GM19043 (cell line): ENCODE measurements around the gene ACTG2.
A peak's percentile ranks its signal among the peaks of the same experiment; 100 is the strongest.

ENCODE experiments used
- ATAC-seq: cut with Tn5 transposase; IDR thresholded peaks from one replicate; pipeline ENCODE4 v1.9.1; 2021; ENCODE audit warnings: low read depth; ENCODE audit not compliant: unreplicated experiment

The ACTG2 gene

DNA sequence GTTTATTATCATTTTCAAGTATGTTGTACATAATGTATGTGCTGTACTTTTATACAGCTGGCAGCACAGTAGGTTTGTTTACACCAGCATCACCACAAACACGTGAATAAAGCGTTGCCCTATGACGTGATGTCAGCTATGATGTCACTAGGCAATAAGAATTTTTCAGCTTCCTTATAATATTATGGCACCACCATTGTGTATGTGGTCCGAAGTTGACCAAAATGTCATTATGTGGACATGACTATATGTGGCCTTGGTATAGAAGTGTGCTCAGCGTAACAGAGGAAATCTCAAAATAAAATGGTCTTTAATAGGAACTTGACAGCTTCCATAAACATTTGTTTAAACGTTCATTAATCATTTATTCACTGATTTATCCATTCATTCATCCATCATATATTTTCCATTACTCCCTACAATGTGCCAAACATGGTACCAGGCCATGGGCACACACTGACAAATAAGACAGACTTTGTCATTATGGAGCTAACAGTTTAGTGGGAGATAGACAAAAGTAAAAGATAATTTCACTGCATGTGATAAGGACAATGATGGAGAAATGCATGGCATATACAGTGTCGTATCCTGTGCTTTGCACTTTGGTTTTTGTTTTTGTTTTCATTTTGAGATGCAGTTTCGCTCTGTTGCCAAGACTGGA lies 18.9 kb downstream of the ACTG2 start:
- ATAC-seq = no peak

DNA sequence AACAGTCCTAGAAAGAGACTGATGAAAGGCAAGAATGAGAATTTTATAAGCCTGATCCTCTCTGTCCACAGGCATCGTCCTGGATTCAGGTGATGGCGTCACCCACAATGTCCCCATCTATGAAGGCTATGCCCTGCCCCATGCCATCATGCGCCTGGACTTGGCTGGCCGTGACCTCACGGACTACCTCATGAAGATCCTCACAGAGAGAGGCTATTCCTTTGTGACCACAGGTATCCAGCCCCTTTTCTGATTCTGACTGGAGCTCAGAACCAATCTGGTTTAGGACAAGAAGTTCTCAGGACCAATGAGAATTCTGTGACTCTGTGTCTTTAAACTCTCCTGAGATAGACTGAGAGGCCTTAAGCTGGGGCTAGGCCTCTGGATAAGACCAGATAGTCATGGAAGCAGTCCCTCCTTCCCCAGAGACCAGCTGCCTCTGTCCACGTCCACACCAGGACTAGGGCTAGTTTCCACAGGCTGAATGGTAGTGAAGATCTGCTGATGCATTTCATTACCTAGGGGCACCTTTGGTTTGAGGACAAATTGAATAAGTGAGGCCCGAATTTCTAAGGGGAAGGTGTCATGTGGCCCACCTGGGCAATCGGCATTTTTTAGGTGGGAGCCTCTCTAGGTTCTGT lies 20.7 kb downstream of the ACTG2 start:
- ATAC-seq = no peak

DNA sequence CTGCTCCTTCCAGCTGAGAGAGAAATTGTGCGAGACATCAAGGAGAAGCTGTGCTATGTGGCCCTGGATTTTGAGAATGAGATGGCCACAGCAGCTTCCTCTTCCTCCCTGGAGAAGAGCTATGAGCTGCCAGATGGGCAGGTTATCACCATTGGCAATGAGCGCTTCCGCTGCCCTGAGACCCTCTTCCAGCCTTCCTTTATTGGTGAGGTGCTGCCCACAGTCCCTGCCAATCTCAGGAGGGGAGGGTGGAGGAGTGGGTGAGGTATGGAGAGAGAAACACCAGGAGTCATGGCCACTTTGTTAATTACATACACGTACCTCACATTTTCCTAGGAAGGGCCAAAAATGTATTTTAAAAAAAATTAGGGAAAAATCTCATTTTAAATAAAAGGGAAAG lies 21.9 kb downstream of the ACTG2 start:
- ATAC-seq = no peak

DNA sequence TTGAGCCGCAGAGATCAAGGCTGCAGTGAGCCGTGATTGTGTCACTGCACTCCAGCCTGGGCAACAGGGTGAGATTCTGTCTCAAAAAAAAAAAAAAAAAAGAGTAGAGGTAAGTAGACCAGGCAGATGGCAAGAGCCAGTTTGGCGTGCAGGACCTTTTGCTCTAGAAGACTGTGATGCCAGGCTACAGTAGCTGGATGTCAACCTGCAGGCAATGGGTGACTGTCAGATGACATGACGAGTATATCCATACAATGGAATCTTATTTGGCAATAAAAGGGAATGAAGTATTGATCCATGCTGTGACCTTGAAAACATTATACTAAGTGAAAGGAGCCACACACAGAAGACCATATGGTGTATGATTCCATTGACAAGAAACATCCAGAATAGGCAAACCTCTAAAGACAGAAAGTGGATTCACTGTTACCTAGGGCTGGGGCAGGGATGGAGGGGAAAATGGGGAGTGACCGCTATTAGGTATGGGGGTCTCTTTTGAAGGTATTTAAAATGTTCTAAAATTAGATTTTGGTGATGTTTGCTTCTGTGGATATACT lies 22.7 kb downstream of the ACTG2 start:
- no peak for ATAC-seq

DNA sequence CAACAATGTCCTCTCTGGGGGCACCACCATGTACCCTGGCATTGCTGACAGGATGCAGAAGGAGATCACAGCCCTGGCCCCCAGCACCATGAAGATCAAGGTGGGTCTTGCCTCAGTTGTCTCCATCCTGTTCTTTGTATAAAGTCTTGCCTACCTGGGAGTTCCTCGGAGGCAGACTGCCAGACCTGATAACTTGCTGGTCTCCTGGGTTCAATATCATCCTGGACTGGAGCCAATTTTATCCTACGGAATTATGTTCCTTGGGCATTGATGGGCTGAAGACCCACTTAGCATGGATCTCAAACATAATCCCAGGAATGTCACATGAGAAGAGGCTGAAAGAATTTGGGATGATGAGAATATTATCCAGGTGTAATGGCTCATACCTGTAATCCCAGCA lies 23.9 kb downstream of the ACTG2 start:
- ATAC-seq = no peak

DNA sequence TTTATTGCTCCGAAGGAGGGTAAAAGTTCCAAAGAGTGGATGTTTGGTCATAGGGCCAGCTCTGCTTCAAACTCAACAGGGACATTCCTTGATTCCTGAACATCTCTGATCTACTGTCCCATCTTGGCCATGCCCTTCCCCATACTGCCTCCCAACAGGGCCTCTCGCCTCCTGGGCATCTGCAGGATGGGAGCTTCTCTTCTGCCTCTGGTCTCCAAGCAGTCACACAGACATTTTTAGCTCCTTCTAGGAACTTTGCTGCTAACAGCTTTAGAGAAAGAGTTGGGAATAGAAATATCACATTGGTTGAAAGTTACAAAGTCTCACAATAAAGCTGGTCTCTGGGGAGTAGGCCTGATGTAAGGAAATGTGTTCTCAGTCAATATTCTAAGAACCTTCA lies 24.5 kb downstream of the ACTG2 start:
- ATAC-seq = no peak

DNA sequence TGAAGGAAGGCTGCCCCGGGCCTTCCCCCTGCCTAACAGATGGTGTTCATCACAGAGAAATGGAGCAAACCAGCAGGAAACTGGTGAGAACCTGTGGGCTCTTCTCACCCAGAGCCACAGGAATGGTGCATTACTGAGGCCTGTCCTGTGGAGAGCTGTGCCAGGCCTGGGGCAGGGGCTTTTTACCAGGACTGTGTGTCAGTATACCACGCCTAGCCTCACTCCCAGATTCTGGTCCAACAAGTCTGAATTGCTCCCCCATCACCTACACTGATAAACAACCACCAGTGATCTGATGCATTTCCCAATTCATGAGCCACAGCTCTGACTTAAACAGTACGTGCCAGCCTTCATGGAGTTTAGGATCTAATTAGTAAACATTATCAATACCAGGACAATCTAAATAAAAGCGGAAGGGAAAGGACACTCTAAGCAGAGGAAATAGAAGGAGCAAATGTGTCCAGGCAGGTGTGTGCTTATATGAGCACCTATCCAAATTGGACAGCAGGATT lies 24.9 kb downstream of the ACTG2 start:
- no peak for ATAC-seq

DNA sequence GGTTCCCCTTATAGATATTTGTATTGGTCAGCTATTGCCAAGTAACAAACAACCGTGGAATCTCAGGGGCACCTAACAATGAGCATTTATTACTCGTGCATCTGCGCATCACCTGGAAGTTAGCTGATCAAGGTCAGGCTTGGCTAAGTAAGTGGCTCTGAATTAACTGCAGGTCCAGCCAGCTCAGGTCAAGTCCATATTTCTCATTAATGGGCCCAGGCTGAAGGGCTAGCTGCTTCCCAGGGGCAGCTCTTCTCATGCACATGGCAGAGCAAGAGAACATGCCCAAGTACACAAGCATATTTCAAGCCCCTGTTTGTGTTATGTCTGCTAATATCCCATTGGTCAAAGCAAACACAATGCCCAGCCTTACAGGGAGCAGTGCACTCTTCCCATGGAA lies 26.0 kb downstream of the ACTG2 start:
- no peak for ATAC-seq

DNA sequence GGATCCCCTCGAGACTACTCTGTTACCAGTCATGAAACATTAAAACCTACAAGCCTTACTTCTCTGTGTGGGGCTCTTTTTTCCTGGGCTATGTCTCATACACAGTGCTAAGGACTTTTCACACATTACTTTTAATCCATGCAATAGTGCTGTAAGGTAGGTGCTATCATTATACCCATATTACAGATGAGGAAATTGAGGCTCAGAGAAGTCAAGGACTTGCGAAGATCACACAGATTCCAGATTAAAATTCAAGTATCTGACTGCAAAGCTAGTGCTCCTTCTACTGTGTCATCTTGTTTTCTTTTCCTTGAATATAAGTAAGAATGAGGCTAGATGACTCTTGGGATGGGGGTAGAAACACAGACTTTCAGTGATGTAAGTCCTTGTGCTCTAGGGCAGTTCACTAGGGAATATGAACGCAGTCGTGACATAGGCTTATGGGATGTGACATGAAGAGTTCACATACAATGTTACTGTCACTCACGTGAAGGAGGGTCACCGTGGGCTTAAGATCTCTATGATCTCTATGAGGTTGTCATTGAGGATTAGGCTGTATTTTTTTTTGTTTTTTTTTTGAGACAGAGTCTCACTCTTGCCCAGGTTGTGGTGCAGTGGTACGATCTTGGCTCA lies 26.9 kb downstream of the ACTG2 start:
- ATAC-seq = no peak

DNA sequence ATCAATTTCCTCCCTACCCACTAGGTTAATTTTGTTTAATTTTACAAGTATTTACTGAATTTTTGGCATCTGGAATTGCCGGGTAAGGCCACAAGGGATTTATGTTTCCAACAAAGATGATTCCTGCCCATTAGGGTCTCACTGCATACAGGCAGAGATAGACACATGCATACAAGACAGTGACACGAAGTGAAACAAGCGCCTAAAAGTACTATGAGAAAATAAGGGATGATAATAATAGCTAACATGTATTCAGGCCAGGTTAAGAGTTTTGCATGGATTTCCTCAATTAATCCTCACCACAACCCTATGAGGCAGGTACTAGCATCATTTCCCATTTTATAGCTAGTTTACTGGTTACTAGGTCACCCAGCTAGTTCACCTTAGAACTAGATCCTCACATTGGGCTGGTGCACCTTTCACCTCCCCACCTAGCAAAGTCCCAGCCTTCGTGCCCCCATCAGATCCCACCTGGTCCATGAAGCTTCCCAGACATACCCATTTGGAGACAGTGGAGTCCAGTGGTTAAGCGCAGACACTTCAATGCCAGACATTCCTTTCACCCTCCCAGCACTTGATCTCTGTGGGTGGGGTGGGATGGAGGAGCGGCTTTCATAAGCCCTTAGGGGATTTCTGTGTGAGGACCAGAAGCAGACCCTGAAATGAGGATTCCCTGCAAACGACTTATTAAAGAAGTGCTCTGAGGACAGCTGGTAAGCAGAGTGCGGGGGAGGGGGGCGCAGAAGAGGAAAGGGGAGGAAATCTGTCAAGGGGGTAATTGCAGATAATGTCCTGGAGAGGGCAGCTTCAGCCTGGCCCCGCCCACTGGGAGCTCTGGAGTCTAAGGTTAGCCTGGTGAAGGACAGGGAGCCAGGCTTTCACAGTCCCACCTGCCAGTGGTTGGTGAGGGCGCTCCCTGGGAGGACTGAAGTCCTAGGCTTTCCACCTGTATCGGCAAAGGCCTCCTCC lies 28.1 kb downstream of the ACTG2 start:
- ATAC-seq = no peak

DNA sequence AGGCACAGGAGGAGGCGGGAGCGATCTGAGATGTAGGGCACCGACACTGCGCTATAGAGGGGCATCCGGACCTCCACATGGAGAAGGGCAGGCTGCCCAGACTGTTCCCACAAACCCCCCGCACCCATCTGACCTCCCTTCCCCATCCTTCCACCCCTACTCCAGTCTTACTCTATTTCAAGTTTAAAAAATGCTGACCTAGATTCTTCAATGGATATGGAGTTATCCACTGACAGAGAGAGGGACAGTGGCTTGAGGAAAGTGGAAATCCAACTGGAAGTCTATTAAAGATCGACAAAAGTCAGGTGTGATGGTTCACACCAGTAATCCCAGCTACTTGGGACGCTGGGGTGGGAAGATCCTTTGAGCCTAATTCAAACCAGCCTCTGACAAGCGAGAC lies 28.8 kb downstream of the ACTG2 start:
- no peak for ATAC-seq

DNA sequence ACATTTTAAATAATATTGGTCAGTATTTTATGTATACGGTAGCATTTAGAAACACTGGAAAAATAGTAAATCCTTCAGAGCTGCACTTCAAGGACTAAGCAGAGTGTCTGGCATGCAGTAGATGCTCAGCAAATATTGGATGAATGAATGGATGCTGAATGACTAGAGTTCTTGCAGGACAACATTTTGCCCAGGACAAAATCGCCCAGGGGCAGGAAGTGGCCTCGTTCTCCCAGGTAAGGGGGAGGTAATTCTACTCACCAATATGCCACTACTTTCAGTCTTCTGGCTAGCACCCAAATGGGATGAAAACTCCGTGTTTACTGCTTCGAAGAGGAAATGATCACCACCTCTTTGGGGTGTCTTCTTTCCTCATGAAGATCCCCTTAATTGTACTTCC lies 29.9 kb downstream of the ACTG2 start:
- no peak for ATAC-seq

DNA sequence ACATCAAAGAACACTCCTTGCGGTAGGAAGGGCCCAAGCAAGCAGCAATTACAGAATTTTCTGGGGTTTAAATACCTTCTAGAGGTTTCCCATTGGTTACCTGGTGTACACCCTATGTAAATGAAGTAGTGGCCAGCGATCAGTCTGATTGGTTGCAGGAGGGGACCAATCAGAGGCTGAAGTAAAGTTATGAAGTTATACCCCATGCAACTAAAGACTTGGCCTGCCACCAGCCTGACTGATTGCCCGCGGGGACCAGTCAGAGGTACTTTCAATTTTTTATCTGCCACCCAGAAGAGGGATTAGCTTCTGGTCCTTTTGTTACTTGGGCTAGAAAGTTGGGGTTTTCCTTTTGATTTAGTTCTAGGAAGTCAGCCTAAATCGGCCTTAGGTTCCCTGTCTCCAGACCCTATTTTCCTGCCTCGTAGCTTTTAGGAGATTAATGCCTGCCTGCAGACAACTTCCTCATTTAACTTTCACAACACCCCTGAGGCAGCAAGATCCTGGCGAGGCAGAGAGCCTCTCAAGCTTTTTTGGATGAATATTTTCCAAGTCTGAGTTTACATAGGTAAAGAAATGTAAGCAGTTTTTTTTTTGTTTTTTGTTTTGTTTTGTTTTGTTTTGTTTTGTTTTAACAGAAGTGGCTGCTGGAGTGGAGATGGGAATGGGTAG lies 32.4 kb downstream of the ACTG2 start:
- no peak for ATAC-seq

DNA sequence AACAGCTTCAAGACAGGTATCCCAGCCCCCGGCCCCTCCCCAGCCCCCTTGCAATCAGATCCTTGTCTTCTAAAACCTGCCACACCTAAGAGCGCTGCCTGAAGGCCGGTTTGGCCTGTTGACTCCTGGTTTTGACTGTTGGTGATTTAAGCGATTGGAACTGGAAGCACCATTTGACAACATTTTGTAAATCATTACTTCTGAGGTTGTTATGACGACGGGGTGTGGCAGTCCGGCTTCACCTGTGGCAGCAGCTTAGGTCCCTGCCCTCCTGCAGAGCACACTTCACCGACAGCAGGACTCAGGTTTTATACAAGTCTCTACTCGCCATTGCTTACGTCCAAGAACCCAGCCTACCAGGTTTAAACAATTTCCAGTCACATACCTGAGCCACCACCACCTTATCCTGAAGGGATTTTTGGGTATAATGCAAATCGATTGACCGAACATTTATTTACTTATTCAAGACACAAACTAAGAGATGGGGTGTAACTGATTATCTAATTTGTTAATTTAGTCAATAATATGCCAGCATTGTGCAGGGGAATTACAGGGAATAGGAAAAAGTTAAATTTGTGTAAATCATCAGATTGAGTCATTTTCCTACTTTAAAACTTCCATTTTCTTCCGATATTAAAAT lies 33.2 kb downstream of the ACTG2 start:
- no peak for ATAC-seq

DNA sequence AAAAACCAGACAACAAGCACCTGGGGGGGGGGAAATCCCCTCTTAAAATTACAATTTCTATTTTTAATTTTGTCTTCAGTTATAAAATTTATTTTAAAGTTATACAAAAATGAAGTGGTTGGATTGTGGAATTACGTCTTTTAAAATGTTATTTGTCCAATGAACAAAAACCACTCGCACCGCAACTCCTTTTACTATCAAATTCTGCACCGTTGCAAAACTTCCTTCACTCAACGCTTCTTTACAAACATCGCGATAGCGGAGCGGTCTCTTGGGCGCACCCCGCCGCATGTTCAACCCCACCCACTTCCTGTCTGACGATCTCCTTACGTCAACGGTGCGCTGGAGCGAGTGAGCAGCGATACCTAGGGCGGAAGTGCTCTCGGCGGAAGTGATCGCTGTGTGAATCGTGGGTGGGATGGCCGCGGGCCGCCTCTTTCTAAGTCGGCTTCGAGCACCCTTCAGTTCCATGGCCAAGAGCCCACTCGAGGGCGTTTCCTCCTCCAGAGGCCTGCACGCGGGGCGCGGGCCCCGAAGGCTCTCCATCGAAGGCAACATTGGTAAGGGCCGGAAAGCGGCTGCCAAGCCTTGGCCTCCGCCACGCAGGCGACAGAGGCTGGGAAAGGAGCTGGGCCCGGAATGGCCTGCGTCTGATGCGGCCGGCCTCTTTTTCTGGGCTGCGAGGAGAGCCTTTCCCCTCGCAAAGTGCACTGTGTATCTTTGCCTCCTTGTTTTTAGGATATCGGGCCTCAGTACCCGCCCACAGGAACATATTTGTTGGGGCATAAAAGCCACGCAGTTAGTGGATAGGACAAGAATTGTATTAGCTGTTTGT lies 33.9 kb downstream of the ACTG2 start, which contains the start of gene DGUOK:
DGUOK (plus strand) TSS at position 388 of the 835 bp plus-strand sequence; CDS start at position 419, 31 bp downstream.
- ATAC-seq = peak; percentile 99

DNA sequence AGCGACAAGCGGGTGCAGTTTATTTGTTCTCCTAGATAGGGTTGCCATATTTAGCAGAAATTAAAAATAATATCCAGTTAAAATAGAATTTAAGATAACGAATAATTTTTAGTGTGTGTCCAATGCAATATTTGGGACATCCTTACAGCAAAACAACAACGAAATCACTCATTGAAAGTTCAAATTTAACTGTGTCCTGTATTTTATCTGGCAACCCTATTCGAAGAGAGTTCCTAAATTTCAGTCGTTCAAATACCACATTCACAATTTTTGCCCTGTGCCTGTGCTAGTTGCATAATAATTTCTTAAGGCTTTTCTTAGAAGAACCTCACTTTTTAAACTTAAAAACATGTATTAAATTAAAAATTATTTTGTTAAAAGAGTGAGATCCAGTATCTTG lies 34.5 kb downstream of the ACTG2 start:
- no peak for ATAC-seq

DNA sequence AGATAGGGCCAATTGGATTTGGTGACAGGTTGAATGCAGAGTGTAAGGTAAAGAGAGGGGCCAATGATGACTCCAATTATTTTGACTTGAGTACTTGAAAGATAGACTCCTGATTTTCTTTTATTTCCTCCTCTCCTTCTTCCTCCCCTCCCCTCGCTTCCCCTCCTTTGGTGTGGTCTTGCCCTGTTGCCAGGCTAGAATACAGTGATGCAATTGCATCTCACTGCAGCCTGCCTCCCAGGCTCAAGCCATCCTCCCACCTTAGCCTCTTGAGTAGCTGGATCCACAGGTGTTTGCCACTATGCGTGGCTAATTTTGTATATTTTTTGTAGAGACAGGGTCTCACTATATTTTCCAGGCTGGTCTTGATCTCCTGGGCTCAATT lies 36.1 kb downstream of the ACTG2 start:
- no peak for ATAC-seq

DNA sequence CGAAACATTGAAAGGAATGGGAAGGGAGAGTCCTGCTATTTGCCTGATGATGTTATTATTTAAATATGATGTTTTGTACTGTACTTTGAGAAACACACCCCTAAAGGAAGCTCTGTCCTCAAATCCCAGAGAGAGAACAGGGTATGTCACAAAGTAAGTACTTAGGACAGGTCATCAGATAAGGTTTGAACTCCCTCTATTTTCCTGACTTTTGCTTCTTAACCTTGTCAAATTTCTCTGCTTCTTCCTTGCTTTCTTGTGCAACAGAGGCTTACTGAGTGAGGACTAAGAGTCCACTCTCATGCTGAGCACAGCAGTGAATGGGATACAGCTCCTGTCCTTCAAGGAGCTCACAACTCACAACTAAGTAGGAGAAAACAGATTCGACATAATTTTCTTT lies 37.6 kb downstream of the ACTG2 start:
- no peak for ATAC-seq
